HepG2 (cell line): ENCODE data around the gene ENO3. TPM values are rescaled to one million over a fixed set of nuclear protein-coding genes. Genes with fewer than 3 reads are reported as not detected.
A peak's percentile ranks its signal among the peaks of the same experiment; 100 is the strongest.

Experiments
- EP300 ChIP-seq, 3 experiments: sonication (generic) in 1 of 3; formaldehyde crosslinking in 1 of 3; IDR thresholded peaks; 2 replicates each; pipeline versions ENCODE4 v1.5.1 to v1.6.1; 2011 to 2020; ENCODE audit warnings: low read depth in 2 of 3, low read length in 2 of 3, borderline replicate concordance in 1 of 3, improper control_type of control experiment in 1 of 3, mild to moderate bottlenecking in 1 of 3, missing genetic modification reagents in 1 of 3, moderate library complexity in 1 of 3
- ETS1 ChIP-seq: sonication (generic); formaldehyde crosslinking; IDR thresholded peaks from 2 replicates; pipeline ENCODE4 v1.4.0; 2020; ENCODE audit warnings: missing genetic modification reagents
- IRF9 ChIP-seq: sonication (generic); formaldehyde crosslinking; IDR thresholded peaks from 2 replicates; pipeline ENCODE4 v1.8.0; 2022; ENCODE audit warnings: missing genetic modification reagents, mild to moderate bottlenecking, borderline replicate concordance
- KLF12 ChIP-seq: sonication (generic); formaldehyde crosslinking; IDR thresholded peaks from 2 replicates; pipeline ENCODE4 v1.4.0; 2020; ENCODE audit warnings: missing genetic modification reagents, borderline replicate concordance
- NBN ChIP-seq: fragments of 450-650 bp; conservative IDR thresholded peaks from 2 replicates; pipeline ENCODE4 v1.6.1; 2017
- SMYD3 ChIP-seq: sonication (generic); formaldehyde crosslinking; IDR thresholded peaks from 2 replicates; pipeline ENCODE4 v1.8.1; 2023; ENCODE audit warnings: mild to moderate bottlenecking, missing genetic modification reagents
- SNAPC4 ChIP-seq: sonication (generic); formaldehyde crosslinking; IDR thresholded peaks from 2 replicates; pipeline ENCODE4 v1.4.0; 2020; ENCODE audit warnings: mild to moderate bottlenecking, missing genetic modification reagents
- SRSF9 ChIP-seq: fragments of 200-400 bp; formaldehyde crosslinking; IDR thresholded peaks from 2 replicates; pipeline ENCODE4 v1.6.1; 2018; ENCODE audit warnings: borderline replicate concordance, mild to moderate bottlenecking, low read depth, low read length; ENCODE audit not compliant: insufficient read depth, poor library complexity, severe bottlenecking
- TBP ChIP-seq: sonication (generic); formaldehyde crosslinking; IDR thresholded peaks from 2 replicates; pipeline ENCODE4 v1.5.0; 2020; ENCODE audit warnings: missing genetic modification reagents
- THAP8 ChIP-seq: sonication (generic); formaldehyde crosslinking; IDR thresholded peaks from 2 replicates; pipeline ENCODE4 v1.5.1; 2020; ENCODE audit warnings: missing genetic modification reagents, mild to moderate bottlenecking, borderline replicate concordance
- THYN1 ChIP-seq: sonication (generic); formaldehyde crosslinking; IDR thresholded peaks from 2 replicates; pipeline ENCODE4 v1.8.1; 2023; ENCODE audit warnings: low read depth, mild to moderate bottlenecking, moderate library complexity, missing genetic modification reagents, borderline replicate concordance
- TOPORS ChIP-seq: sonication (generic); formaldehyde crosslinking; IDR thresholded peaks from 2 replicates; pipeline ENCODE4 v1.8.0; 2023; ENCODE audit warnings: mild to moderate bottlenecking, missing genetic modification reagents
- ZC3H13 ChIP-seq: sonication (generic); formaldehyde crosslinking; IDR thresholded peaks from 2 replicates; pipeline ENCODE4 v1.8.1; 2023; ENCODE audit warnings: mild to moderate bottlenecking, missing genetic modification reagents, moderate library complexity
- ZNF10 ChIP-seq: sonication (generic); formaldehyde crosslinking; IDR thresholded peaks from 2 replicates; pipeline ENCODE4 v1.4.0; 2020; ENCODE audit warnings: mild to moderate bottlenecking, low read depth, missing genetic modification reagents, borderline replicate concordance
- ZNF121 ChIP-seq: sonication (generic); formaldehyde crosslinking; IDR thresholded peaks from 2 replicates; pipeline ENCODE4 v1.5.0; 2020; ENCODE audit warnings: mild to moderate bottlenecking, missing genetic modification reagents
- ZNF20 ChIP-seq: sonication (generic); formaldehyde crosslinking; IDR thresholded peaks from 2 replicates; pipeline ENCODE4 v1.4.0; 2020; ENCODE audit warnings: mild to moderate bottlenecking, moderate library complexity, missing genetic modification reagents
- ZNF367 ChIP-seq: sonication (generic); formaldehyde crosslinking; IDR thresholded peaks from 2 replicates; pipeline ENCODE4 v1.4.0; 2020; ENCODE audit warnings: missing genetic modification reagents, borderline replicate concordance
- ZNF558 ChIP-seq: sonication (generic); formaldehyde crosslinking; IDR thresholded peaks from 2 replicates; pipeline ENCODE4 v1.9.0; 2022; ENCODE audit warnings: mild to moderate bottlenecking, missing genetic modification reagents, borderline replicate concordance
- ZNF652 ChIP-seq: IDR thresholded peaks from 2 replicates; pipeline ENCODE4 v1.6.1; 2016; ENCODE audit warnings: low read depth, borderline replicate concordance
- ZNF839 ChIP-seq: sonication (generic); formaldehyde crosslinking; IDR thresholded peaks from 2 replicates; pipeline ENCODE4 v1.4.0; 2020; ENCODE audit warnings: missing genetic modification reagents, mild to moderate bottlenecking, borderline replicate concordance
- ZNF878 ChIP-seq: sonication (generic); formaldehyde crosslinking; IDR thresholded peaks from 2 replicates; pipeline ENCODE4 v1.8.1; 2023; ENCODE audit warnings: mild to moderate bottlenecking, missing genetic modification reagents, moderate library complexity
- polyA plus RNA-seq, 8 experiments: library from polyadenylated mRNA; depleted of rRNA in 3 of 8; stranded (reverse) in 7 of 8; unstranded in 1 of 8; fragments of >200 nt; fragmentation: Illumina TruSeq in 4 of 8; extraction: Trizol in 4 of 8; gene quantifications; 2 replicates each; pipeline versions ENCODE4 v1.2.1 to v1.2.3, GENCODE V29; 2011 to 2016; ENCODE audit warnings: low read depth in 4 of 8, missing spikeins in 1 of 8, mixed read lengths in 1 of 8; ENCODE audit not compliant: insufficient read depth in 1 of 8
- total RNA-seq, 5 experiments: library from RNA; depleted of rRNA; stranded (reverse); fragments of >200 nt; fragmentation: Illumina TruSeq; extraction: Trizol; gene quantifications; 2 replicates each; pipeline ENCODE4 v1.2.3, GENCODE V29; 2016; ENCODE audit warnings: low read depth in 1 of 5

Gene ENO3
- total and polyA plus RNA-seq, 2 of the 13 experiments (the other 11 are each of a cell fraction or from before 2014, with no cell fraction given): 59.8 to 69.8 TPM

GRCh38 chr17:4997302-4998026 lies 46.5 kb downstream of the ENO3 start, which contains the start of the genes INCA1 and KIF1C (continued):
- no peak for TF ChIP-seq THAP8 (CRISPR knock-in tag)
- no peak for TF ChIP-seq SRSF9
- TF ChIP-seq THYN1 (CRISPR knock-in tag): no peak
- TF ChIP-seq TBP (CRISPR knock-in tag): no peak
- TF ChIP-seq ZC3H13 (CRISPR knock-in tag): 0 out of 2 replicates have a peak, but pooled peaks have one; percentile 12
- TF ChIP-seq ZNF558: no peak
- TF ChIP-seq ZNF121 (CRISPR knock-in tag): no peak
- no peak for TF ChIP-seq ZNF652 (CRISPR knock-in tag)
- no peak; the same call in 1 of the 2 replicates for TF ChIP-seq ZNF367 (CRISPR knock-in tag)
- TF ChIP-seq NBN: no peak
- TF ChIP-seq IRF9 (CRISPR knock-in tag): no peak
- 0 out of 2 replicates have a peak, but pooled peaks have one; percentile 22 for TF ChIP-seq SMYD3 (CRISPR knock-in tag)
- TF ChIP-seq ETS1 (CRISPR knock-in tag): no peak; the same call in 1 of the 2 replicates
- no peak; the same call in 1 of the 2 replicates for TF ChIP-seq KLF12 (CRISPR knock-in tag)
- TF ChIP-seq TOPORS (CRISPR knock-in tag): no peak
- TF ChIP-seq ZNF839 (CRISPR knock-in tag): 0 out of 2 replicates have a peak, but pooled peaks have one; percentile 42
- no peak for TF ChIP-seq EP300 (IDR thresholded peaks at IDR 0.05; ENCODE audit: low read depth in 2 of 2, low read length in 2 of 2)
- no peak for TF ChIP-seq EP300 (CRISPR knock-in tag; IDR thresholded peaks at IDR 0.05; ENCODE audit: borderline replicate concordance)
- TF ChIP-seq ZNF878 (CRISPR knock-in tag): no peak
- no peak for TF ChIP-seq ZNF20 (CRISPR knock-in tag)
- no peak for TF ChIP-seq SNAPC4 (CRISPR knock-in tag)
- TF ChIP-seq ZNF10 (CRISPR knock-in tag): no peak
